ENCODE results near the gene TEAD1.

TEAD1 gene

GRCh38 chr11:12815931-12816494 is 141.8 kb downstream of the TEAD1 start:
- no peak for DNase-seq (ENCODE audit: extremely low read depth, low read depth)
- TF ChIP-seq CTCF (IDR thresholded peaks at IDR 0.05; ENCODE audit: low read depth, low read length): no peak

- DNase-seq (ENCODE audit: extremely low read depth, low read depth): no peak
- no peak for TF ChIP-seq CTCF (IDR thresholded peaks at IDR 0.05; ENCODE audit: low read depth, low read length)
These were observed 143.6 kb downstream of the TEAD1 start for GRCh38 chr11:12817681-12818332.

- no peak for TF ChIP-seq CTCF (IDR thresholded peaks at IDR 0.05; ENCODE audit: low read depth, low read length)
- DNase-seq (ENCODE audit: extremely low read depth, low read depth): peak; percentile 63
These were observed 144.3 kb downstream of the TEAD1 start for GRCh38 chr11:12818333-12819015.

GRCh38 chr11:12822392-12823022 is 148.3 kb downstream of the TEAD1 start:
- DNase-seq (ENCODE audit: extremely low read depth, low read depth): no peak
- no peak for TF ChIP-seq CTCF (IDR thresholded peaks at IDR 0.05; ENCODE audit: low read depth, low read length)

GRCh38 chr11:12824281-12825041 is 150.2 kb downstream of the TEAD1 start:
- no peak for DNase-seq (ENCODE audit: extremely low read depth, low read depth)
- TF ChIP-seq CTCF (IDR thresholded peaks at IDR 0.05; ENCODE audit: low read depth, low read length): no peak

GRCh38 chr11:12826441-12826840 is 152.2 kb downstream of the TEAD1 start:
- DNase-seq (ENCODE audit: extremely low read depth, low read depth): no peak
- TF ChIP-seq CTCF (IDR thresholded peaks at IDR 0.05; ENCODE audit: low read depth, low read length): no peak
